Measurements from ENCODE around the gene KCNIP4. TPM values are rescaled to one million over a fixed set of nuclear protein-coding genes. Genes with fewer than 3 reads are reported as not detected.
A peak's percentile ranks its signal among the peaks of the same experiment; 100 is the strongest.

KCNIP4 gene
- total and polyA plus RNA-seq, 2 experiments from 2014 or later: 0.14 to 0.63 TPM

- H3K4me2 ChIP-seq: no peak overlapping the region
- no peaks in the 10 kb centered on the region for H3K27me3 ChIP-seq (ENCODE audit: insufficient read depth)
- H3K27me3 Mint-ChIP-seq (ENCODE audit: insufficient read depth, low read depth, poor library complexity): peaks cover 2% of the 10 kb centered on the region
- H3K36me3 Mint-ChIP-seq (ENCODE audit: low read depth): no peaks in the 10 kb centered on the region
- DNase-seq (ENCODE audit: low spot score) (peak; percentile 40), ATAC-seq (peak; percentile 46)
- H3K4me3 ChIP-seq: no peak overlapping the region
- no peaks in the 10 kb centered on the region for H4K20me1 ChIP-seq (replicated peaks; ENCODE audit: insufficient read depth)
- no peaks in the 10 kb centered on the region for H3F3A ChIP-seq (replicated peaks; ENCODE audit: low read depth)
- H3K9me3 Mint-ChIP-seq: no peaks in the 10 kb centered on the region
- no peaks in the 10 kb centered on the region for H3K79me2 ChIP-seq (replicated peaks; ENCODE audit: insufficient read depth)
- peak; percentile 46 to 70 for TF ChIP-seq CTCF (conservative IDR thresholded peaks at IDR 0.05; ENCODE audit: low read depth in 2 of 2)
- TF ChIP-seq, protein P1, sequence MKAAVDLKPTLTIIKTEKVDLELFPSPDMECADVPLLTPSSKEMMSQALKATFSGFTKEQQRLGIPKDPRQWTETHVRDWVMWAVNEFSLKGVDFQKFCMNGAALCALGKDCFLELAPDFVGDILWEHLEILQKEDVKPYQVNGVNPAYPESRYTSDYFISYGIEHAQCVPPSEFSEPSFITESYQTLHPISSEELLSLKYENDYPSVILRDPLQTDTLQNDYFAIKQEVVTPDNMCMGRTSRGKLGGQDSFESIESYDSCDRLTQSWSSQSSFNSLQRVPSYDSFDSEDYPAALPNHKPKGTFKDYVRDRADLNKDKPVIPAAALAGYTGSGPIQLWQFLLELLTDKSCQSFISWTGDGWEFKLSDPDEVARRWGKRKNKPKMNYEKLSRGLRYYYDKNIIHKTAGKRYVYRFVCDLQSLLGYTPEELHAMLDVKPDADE (IDR thresholded peaks at IDR 0.05): no peak
- no peaks in the 10 kb centered on the region for H3K4me1 ChIP-seq (ENCODE audit: insufficient read depth)
- no peak overlapping the region for H3K27ac ChIP-seq (ENCODE audit: low read depth)
- H3K27ac Mint-ChIP-seq: no peak overlapping the region
- H2AFZ ChIP-seq: no peak overlapping the region
- H3K9me2 ChIP-seq (ENCODE audit: insufficient read depth): no peaks in the 10 kb centered on the region; the same call in 1 of the 2 replicates
- H3K4me1 Mint-ChIP-seq: no peaks in the 10 kb centered on the region
- no peak overlapping the region for H3K4me3 Mint-ChIP-seq
- no peaks in the 10 kb centered on the region for H3K36me3 ChIP-seq (ENCODE audit: insufficient read depth)
These were observed 1188.5 kb downstream of the KCNIP4 start for GRCh38 chr4:20760053-20760452.

DNA sequence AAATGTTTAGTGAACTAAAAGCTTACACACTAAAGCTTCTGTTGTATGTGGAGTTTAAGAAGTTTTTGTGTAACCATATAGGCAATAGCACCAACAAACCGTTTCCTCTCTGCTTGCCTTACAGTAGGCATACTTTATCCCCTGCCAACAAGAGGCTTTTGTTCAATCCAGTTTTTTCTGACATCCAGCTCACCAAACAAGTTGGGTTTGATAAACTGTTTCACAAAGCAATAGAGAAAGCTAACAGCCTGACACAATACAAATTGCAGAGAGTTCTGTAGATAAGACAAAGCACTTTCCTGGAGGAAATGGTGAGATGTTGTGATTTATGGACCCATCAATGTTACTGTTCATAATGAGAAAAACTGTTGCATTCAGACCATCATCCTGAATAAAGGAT lies 1194.5 kb downstream of the KCNIP4 start:
- Histone ChIP-seq H3K36me3 (ENCODE audit: insufficient read depth) (no peaks in the 10 kb centered on the region), H3K4me2 (no peak overlapping the region), H3K79me2 (replicated peaks; ENCODE audit: insufficient read depth) (no peaks in the 10 kb centered on the region), H2AFZ (no peak overlapping the region), H3K4me3 (no peak overlapping the region), H4K20me1 (replicated peaks; ENCODE audit: insufficient read depth) (no peaks in the 10 kb centered on the region), H3K4me1 (ENCODE audit: insufficient read depth) (no peaks in the 10 kb centered on the region), H3K9me2 (ENCODE audit: insufficient read depth) (no peaks in the 10 kb centered on the region; the same call in 1 of the 2 replicates), H3K27ac (ENCODE audit: low read depth) (no peak overlapping the region), H3F3A (replicated peaks; ENCODE audit: low read depth) (no peaks in the 10 kb centered on the region), H3K27me3 (ENCODE audit: insufficient read depth) (no peaks in the 10 kb centered on the region)
- Mint-ChIP-seq H3K4me1 (no peaks in the 10 kb centered on the region), H3K9me3 (no peaks in the 10 kb centered on the region), H3K4me3 (no peak overlapping the region), H3K36me3 (ENCODE audit: low read depth) (no peaks in the 10 kb centered on the region), H3K27me3 (ENCODE audit: insufficient read depth, low read depth, poor library complexity) (no peaks in the 10 kb centered on the region), H3K27ac (no peak overlapping the region)
- TF ChIP-seq JUNB (IDR thresholded peaks at IDR 0.05; ENCODE audit: unreplicated experiment) (no peak), CTCF (conservative IDR thresholded peaks at IDR 0.05; ENCODE audit: low read depth in 2 of 2) (no peak), STAT1 (IDR thresholded peaks at IDR 0.05; ENCODE audit: unreplicated experiment) (no peak), CREB1 (CRISPR knock-in tag; IDR thresholded peaks at IDR 0.05; ENCODE audit: low read depth) (no peak), ZNF114 (CRISPR knock-in tag; IDR thresholded peaks at IDR 0.05) (no peak), NANOG (IDR thresholded peaks at IDR 0.05; ENCODE audit: borderline replicate concordance) (no peak), POLR2AphosphoS5 (IDR thresholded peaks at IDR 0.05; ENCODE audit: low read depth) (no peak), EZH2phosphoT487 (IDR thresholded peaks at IDR 0.05; ENCODE audit: unreplicated experiment) (no peak)
- TF ChIP-seq, protein P2, sequence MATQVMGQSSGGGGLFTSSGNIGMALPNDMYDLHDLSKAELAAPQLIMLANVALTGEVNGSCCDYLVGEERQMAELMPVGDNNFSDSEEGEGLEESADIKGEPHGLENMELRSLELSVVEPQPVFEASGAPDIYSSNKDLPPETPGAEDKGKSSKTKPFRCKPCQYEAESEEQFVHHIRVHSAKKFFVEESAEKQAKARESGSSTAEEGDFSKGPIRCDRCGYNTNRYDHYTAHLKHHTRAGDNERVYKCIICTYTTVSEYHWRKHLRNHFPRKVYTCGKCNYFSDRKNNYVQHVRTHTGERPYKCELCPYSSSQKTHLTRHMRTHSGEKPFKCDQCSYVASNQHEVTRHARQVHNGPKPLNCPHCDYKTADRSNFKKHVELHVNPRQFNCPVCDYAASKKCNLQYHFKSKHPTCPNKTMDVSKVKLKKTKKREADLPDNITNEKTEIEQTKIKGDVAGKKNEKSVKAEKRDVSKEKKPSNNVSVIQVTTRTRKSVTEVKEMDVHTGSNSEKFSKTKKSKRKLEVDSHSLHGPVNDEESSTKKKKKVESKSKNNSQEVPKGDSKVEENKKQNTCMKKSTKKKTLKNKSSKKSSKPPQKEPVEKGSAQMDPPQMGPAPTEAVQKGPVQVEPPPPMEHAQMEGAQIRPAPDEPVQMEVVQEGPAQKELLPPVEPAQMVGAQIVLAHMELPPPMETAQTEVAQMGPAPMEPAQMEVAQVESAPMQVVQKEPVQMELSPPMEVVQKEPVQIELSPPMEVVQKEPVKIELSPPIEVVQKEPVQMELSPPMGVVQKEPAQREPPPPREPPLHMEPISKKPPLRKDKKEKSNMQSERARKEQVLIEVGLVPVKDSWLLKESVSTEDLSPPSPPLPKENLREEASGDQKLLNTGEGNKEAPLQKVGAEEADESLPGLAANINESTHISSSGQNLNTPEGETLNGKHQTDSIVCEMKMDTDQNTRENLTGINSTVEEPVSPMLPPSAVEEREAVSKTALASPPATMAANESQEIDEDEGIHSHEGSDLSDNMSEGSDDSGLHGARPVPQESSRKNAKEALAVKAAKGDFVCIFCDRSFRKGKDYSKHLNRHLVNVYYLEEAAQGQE (IDR thresholded peaks at IDR 0.05; ENCODE audit: unreplicated experiment): no peak
- DNase-seq (ENCODE audit: low spot score) (no peak), ATAC-seq (no peak)
